Activated CD4-positive, alpha-beta T cell treated with anti-CD3 and anti-CD28 coated beads, Interleukin-2, Interleukin-6, amounts not matched to agents 100 ng/mL and 50 ng/mL, durations not matched to agents 16 hours and 8 hours (primary cell): ENCODE data around the gene CORO7.

ENCODE experiments used
- DNase-seq: peaks from one replicate; pipeline ENCODE4 v3.0.0-alpha.2; 2020

Gene CORO7

DNA sequence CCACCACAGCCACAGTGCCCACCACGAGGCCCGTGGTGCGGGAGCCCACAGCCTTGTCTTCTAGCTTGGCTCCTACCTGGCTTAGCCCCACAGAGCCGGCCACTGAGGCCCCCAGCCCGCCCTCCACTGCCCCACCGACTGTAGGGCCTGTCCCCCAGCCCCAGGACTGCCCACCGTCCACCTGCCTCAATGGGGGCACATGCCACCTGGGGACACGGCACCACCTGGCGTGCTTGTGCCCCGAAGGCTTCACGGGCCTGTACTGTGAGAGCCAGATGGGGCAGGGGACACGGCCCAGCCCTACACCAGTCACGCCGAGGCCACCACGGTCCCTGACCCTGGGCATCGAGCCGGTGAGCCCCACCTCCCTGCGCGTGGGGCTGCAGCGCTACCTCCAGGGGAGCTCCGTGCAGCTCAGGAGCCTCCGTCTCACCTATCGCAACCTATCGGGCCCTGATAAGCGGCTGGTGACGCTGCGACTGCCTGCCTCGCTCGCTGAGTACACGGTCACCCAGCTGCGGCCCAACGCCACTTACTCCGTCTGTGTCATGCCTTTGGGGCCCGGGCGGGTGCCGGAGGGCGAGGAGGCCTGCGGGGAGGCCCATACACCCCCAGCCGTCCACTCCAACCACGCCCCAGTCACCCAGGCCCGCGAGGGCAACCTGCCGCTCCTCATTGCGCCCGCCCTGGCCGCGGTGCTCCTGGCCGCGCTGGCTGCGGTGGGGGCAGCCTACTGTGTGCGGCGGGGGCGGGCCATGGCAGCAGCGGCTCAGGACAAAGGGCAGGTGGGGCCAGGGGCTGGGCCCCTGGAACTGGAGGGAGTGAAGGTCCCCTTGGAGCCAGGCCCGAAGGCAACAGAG, 34.2 kb downstream of the CORO7 start:
- DNase-seq = no peak

DNA sequence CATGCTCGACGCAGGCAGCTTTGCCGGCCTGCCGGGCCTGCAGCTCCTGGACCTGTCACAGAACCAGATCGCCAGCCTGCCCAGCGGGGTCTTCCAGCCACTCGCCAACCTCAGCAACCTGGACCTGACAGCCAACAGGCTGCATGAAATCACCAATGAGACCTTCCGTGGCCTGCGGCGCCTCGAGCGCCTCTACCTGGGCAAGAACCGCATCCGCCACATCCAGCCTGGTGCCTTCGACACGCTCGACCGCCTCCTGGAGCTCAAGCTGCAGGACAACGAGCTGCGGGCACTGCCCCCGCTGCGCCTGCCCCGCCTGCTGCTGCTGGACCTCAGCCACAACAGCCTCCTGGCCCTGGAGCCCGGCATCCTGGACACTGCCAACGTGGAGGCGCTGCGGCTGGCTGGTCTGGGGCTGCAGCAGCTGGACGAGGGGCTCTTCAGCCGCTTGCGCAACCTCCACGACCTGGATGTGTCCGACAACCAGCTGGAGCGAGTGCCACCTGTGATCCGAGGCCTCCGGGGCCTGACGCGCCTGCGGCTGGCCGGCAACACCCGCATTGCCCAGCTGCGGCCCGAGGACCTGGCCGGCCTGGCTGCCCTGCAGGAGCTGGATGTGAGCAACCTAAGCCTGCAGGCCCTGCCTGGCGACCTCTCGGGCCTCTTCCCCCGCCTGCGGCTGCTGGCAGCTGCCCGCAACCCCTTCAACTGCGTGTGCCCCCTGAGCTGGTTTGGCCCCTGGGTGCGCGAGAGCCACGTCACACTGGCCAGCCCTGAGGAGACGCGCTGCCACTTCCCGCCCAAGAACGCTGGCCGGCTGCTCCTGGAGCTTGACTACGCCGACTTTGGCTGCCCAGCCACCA, 35.1 kb downstream of the CORO7 start:
- no peak for DNase-seq

DNA sequence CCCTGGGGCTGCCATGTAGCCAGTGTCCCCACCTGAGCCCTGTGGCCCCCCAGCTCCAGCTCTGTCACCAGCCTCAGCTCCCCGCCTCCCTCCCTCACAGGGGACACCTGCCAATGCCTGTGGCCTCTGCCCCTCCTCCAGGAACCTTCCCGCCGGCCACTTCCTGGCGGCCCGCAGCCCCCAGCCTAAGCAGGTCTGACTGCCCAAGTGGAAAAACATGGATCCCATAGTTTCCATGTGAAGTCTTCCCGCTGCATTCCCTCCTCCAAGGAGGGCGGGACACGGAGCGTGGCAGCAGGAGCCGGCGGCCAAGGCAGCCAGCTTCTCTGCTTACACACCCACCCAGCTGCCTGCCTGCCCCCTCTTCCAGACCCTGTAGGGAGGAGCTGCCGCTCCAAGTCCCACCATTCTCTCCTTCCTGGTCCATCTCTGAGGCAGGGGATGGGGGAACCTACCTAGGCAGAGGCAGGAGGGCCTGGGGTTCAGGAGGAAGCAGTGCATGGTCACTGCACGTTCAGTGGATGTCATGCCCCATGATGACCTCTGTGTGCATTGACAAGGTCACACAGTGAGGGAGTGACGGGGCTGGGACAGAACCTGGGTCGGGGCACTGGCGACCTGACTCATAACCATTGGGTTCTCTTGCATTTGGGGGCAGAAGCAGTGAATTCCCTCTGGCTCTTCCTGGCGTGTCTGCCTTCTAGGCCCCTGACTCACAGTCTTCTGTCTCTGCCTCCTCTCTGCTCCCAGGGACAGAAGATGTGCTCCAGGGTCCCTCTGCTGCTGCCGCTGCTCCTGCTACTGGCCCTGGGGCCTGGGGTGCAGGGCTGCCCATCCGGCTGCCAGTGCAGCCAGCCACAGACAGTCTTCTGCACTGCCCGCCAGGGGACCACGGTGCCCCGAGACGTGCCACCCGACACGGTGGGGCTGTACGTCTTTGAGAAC, 36.0 kb downstream of the CORO7 start:
- no peak for DNase-seq

DNA sequence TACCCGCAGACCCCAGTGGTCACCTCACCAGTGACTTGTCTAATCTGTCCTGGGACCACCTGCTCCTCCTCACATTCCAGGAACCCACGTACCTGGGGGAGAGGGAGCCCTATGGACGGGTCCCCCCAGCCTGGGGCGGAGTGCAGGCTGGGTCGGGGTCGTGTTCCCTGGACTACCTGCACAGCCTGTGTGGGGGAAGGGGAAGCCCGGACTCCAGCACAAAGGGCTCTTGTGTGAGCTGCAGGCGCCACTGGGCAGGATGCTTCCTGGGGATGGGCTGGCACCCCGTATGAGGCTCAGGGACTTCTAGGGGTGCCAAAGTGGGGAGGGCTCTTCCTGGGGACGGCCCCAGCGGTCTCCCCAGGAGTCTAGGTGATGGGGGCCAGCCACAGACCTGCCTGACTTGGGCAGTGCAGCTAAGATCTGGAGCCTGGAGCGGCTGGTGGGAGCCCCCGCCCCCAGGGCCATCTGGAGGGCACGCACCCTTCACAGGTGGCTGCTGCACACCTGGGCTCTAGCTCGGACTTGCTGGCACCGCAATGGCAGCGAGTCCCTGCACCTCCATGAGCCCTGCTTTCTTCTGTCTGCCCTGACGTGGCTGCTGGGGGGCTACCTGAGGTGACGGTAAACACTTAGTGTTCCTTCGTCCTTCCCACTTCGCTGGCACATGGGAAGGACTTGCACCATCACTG, 37.3 kb downstream of the CORO7 start:
- no peak for DNase-seq

DNA sequence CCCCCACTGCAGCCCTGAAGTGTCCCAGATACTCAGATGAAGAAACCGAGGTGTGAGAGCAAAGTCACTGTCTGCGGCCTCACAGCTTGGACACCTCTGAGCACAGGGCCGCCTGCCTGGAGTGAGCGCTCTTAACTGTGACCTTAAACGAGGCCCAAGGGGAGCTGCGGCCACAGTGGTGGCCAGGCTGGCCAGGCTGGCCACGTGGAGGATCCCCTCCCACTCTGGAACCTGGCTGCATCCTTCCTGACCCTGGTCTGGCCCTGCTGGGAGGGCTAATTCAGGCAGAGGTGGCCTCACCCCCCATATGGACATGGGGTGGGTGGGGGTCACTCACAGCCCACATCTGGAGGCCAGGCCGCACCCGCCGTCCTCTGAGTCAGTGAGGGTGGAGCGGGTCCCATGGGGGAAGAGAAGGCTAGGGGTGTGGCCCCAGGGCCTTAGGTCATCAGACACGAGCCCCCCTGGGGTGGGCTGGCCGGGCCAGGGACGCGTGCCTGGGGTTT, 38.2 kb downstream of the CORO7 start:
- no peak for DNase-seq

DNA sequence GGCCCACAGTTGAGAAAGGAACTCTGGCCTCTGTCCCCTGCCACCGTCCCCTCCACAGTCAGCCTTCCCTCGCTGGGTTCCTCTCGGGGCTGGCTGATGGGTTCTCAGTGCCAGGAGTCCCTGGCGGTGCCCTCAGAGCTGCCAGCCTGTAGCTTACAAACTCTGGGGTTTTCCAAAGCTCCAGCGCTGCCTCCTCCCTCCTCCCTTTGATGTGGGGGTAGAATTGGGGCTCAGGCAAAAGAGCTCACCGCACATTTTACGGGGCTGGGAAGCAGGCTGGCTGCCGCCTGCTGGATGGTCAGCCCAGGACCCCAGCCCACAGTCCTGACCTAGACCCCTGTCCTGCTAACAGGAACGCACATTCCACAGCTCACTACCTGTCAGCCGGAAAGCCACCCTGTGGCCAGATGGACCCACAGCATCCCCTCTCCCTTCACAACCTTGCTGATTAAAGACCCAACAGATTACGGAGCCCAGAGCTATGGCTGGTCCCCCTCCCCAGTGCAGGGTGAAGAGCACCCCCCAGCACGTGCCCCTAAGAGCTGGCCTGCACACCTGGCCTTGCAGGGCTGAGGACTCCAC, 38.7 kb downstream of the CORO7 start:
- no peak for DNase-seq

DNA sequence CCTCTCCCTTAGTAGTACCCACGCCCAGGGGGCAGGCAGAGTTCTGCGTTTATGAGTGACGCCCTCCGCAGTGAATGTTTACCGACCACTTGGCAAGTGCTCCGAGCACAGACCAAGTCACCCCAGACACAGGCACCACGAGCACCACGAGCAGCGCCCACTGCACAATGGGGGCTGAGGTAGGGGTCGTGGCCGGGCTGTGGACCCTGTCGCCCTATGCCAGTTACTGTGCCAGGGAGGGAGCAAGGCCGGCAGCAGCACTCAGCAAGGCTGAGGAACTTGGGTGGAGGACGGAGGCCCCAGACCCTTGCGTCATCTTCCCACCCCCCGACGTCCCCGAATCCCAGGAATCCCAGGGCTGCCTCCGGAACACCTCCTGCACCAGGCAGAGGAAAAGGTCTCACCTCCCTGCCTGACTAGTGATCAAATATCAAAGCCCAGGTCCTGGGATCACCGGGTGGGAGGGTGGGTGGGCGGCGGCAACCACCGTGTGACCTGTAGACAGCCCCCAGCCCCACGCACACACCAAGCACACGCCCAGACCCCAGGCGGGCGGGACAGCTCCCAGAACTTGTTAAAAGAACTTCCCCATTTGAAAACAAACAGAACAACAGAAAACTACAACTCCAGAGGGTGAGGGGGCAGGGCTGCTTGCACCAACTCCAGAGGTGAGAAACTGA, 39.4 kb downstream of the CORO7 start:
- no peak for DNase-seq

DNA sequence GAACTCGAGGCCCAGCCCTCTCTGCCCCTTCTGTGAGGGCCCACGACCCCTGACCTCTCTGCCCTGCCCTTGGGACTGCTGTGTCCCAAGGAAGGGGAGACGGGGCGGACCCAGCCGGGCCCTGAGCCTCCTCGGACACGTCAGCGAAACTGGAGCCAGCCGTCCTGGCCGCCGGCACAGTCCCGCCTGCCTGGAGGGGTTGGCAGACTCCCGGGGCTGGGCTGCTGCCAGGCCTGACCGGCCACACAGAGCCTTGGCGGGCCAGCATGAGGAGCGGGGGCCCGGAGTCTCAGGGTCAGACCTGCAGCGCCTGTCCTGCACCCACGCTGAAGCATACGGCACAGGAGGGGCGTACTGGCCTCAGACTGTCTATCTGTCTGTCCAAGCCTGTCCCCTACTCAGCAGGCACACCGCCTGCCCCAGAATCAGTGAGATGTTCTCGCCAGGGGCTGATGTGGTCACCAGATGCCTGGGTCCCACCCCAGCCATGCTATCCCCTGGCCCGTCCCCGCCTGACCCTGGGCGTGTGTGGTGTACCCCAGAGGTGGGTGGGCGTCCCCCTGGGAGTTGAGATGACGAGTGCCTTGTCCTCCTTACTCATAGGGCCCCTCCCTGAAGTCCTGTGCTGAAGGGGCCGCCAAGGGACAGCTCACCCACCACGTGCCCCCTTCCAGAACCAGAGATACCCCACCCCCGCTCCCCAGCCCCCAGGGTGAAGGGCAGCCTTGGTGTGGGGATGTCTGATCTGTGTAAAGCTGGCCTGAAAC, 40.1 kb downstream of the CORO7 start:
- no peak for DNase-seq

DNA sequence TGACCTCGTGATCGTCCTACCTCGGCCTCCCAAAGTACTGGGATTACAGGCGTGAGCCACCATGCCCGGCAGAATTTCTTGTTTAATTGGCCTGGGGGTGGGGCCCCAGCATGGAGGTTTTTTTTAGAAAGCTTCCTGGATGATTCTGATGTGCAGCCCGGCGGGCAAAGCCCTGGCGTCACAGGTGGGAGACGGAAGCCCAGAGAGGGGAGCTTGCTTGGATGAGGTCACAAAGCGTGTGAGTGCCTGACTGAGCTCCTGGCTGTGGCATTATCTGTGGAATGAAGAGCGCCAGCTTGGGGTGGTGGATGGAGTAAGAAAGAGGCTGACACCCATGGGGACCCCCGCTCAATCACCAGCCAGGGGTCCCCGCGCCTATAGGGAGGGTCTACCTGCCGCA, 40.7 kb downstream of the CORO7 start:
- no peak for DNase-seq

DNA sequence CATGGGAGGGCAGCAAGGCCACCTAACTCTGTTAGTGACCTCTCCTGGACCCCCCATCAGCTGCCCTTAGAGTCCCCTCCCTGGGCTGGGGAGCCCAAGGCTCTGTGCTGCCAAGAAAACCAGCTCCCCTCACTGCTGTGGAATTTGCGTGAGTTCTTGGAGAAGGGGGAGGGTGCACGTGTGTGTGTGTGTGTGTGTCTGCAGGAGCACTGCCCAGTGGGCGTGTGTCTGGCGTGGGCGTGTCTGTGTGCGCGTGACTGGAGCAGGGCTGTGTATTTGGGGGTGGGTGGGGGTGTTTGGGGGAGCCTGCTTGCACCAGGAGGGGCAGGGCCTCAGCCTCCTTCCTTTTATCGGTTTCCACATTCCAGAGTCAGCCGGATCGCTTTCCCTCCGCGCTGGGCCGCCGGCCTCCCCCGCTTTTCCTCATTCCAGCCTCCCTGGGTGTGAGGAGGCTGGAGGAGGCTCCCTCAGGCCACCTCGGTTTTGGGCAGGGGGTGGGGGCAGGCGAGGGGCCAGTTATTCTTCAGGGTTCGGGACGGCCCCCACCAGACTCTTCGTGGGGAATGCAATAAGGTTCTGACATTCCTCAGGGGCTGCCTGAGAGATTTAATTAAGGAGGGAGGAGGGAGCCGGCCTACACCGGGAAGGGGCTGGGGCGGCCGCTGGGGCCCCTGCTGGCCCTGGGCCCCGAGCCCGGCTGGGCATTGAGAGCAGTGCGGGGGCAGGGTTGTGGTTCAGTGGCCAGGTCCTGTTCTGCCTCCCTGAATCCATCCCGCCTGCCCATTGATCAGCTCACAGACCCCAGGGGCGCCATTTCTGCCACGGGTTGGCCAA, 42.3 kb downstream of the CORO7 start:
- DNase-seq = no peak

DNA sequence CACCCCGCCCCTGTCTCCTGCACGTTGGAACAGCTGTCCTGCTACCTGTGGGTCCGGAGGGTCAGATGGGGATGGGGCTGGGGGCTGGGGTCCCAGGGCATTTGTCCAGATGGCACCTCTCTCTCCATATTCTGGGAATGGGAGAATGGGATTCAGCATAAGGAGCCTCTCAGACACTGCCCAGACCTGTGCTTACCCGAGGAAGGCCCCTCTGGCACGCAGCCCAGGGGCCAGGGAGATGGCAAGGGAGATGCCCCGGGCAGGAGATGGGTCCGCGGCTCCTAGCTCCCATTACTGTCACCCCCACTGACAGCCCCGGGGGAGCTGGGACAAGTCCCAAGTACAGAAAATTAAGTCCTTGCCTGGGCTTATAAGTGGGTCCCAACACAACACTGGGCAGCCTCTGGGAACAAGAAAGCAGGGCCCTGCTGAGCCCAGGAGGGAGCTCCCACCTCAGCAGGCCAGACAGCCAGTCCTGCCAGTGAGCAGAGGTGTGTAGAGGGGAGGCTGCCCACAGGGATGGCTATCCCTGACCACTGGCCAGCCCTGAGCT, 43.0 kb downstream of the CORO7 start:
- DNase-seq = no peak

DNA sequence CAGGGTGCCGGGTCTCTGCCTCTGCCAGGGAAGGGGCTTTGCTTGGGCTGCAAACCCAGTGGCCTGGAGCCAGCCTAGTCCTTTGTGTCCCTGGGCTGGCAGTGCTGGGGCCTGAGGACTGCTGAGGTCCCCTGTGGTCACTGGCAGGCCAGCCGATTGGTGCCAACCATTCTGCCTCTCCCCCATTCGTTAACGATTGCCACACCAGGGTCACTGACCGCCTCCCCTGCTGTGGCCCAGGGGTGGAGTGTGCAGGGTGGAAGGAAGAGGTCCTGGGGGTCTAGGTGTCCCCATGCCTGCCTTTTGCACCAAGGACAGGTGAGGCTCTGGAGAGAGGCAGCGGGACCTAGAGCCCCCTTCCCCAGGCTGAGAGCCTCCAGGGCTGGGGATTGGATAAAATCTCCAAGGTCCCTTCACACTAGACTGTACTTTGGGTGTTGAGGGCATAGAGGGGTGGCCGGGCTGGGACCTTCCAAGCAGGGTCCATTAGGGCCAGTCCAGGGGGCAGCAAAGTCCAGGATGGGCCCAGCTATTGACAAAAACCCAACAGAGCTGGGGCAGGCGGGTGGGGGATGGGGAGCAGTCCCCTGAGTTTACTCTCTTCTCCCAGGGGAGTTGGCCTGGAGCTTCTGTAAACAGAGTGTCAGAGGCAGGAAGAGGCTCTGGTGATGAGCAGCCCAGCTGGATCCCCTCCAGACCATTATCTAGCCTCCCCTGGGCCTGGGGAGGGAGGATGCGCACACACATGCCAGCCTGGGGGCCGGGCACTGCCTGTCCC, 43.6 kb downstream of the CORO7 start:
- DNase-seq = no peak

DNA sequence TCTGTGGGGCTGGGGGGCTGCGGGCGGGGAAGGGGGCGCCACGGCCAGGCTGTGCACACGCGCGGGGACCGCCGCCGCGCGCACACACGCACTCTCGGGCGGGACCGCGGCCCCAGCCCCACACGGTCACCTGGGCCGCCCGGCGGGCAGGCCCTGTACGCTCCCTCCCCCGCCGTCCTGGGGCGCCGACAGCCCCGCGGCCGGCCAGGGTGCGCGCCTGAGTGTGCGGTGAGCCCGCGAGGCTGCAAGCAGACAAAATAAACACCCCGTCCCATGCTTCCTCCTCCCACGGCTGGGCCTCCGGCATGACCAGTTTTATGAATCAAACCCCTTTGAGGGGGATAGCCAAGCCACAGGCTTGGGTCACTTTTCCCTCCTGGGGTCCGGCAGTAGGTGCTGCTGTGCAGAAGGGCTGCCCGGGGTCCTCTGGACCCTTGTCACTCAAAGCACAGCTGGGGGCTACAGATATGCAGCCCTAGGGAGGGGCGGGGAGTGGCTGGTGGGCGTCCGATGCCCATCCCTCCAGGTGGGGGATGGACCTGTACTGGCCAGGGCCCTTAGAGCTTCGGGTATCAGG, 44.3 kb downstream of the CORO7 start:
- DNase-seq = peak; percentile 13

DNA sequence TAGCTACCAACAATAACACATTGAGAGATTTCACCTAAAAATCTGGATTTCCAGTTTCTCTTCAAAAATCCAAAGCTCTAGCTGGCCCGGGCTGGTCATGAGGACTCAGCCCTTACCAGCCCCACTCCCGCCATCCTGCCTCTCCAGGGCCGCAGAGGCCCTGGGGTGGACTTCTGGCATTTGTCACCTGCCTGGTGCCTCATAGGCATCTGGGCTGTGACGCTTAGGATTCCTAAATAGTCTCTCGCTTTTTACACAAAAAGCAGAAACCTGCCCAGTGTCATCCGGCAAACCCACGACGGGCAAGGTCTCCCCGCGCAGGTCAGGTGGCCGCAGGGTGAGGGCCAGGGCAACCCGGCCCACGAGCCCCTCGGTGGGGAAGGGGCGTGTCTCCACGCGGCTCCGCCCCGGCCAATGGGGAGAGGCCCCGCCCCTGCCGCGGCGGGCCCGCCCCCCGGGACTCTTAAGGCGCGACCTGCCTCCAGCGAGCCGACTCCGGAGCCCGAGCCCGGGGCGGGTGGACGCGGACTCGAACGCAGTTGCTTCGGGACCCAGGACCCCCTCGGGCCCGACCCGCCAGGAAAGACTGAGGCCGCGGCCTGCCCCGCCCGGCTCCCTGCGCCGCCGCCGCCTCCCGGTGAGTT, 44.9 kb downstream of the CORO7 start, which contains the start of gene VASN:
Gene VASN (plus strand): TSS at position 492 of the 644 bp plus-strand sequence. CDS start 9,030 bp downstream, outside the sequence.
- DNase-seq = peak; percentile 74

DNA sequence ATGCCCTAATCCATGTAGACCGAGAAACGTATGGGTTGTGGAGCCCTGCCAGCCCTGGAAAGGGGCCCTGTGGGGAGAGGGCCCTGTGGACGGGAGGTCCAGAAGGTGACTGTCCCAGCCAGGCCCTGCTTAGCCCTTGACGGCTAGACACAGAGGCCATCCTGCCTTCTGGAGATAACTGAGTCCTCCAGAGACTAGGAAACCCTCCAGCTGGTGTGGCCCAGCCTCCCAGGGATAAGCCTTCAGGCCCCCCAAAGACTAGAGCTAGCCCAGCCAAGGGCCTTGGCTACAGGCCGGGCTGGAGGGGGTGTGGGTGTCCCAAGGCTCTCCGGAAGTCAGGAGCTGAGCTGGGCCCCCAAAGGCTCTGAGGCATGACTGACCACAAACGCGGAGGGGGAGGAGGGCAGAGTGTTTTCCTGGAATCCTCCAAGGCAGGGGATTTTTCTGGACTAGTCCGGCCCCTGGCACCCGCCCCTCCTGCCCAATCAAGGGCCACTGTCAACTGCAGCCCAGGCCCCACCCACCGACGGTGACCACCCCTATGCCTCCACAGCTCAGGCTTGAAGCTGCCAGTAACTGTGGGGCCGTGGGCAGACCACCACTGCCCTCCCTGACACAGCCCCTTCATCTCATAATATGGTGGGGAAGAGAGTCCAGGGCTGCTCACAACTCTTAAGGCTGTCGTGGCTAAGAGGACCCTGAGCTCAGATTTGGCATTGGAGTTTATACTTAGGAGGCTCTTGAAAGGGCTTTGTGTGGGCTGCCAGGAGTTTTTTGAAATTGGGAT, 45.6 kb downstream of the CORO7 start:
- DNase-seq = no peak

DNA sequence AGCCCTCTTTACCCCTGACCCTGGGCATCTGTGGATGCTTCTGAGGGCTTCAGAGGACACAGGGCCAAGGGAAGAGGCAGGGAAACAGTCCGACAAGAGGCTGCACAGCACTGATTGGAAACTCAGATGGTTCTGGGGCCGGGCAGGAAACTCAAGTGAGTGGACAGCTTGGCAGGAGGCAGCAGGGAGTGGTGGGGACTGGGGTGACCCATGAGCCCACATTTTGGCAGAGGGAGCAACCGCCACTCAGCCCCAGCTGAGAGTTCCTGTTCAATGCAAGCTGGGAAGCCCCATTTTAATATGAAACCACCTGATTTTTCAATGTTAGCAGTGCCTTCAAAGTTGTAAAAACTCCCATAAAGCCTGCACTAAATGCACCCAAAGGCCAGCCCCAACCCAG, 46.2 kb downstream of the CORO7 start:
- DNase-seq = no peak
